Dendritic cell treated with granulocyte-macrophage colony-stimulating factor and Interleukin-4, amounts not matched to agents 40 ng/mL and 50 ng/mL, for 4 days (primary cell): ENCODE data around the gene DLGAP4.

Experiments
- H3K27ac Mint-ChIP-seq: one replicate; pipeline ENCODE4 v1.8.0; 2022; ENCODE audit warnings: mild to moderate bottlenecking, mixed read lengths
- H3K27me3 Mint-ChIP-seq: one replicate; pipeline ENCODE4 v1.8.0; 2022; ENCODE audit warnings: mild to moderate bottlenecking, mixed read lengths
- H3K36me3 Mint-ChIP-seq: one replicate; pipeline ENCODE4 v1.8.0; 2022; ENCODE audit warnings: low read depth, mixed read lengths
- H3K4me1 Mint-ChIP-seq: one replicate; pipeline ENCODE4 v1.8.0; 2022; ENCODE audit warnings: low read depth, mixed read lengths
- H3K4me3 Mint-ChIP-seq: one replicate; pipeline ENCODE4 v1.8.0; 2022; ENCODE audit warnings: mild to moderate bottlenecking, moderate library complexity, mixed read lengths
- H3K9me3 Mint-ChIP-seq: one replicate; pipeline ENCODE4 v1.8.0; 2022; ENCODE audit warnings: mixed read lengths
- intact Hi-C: fragments of 100-400 bp; cut with micrococcal nuclease; formaldehyde crosslinking; loops from one replicate; pipeline ENCODE4 v1.15.0; 2022

DLGAP4 gene

GRCh38 chr20:36523341-36523740, 217.2 kb downstream of the DLGAP4 start:
- H3K27me3 Mint-ChIP-seq, result no peaks in the 10 kb centered on the region
- intact Hi-C loops, result no loop called here
- H3K36me3 Mint-ChIP-seq, result peaks cover 83% of the 10 kb centered on the region
- peak overlapping the region; percentile 70 for H3K27ac Mint-ChIP-seq
- H3K9me3 Mint-ChIP-seq, result no peaks in the 10 kb centered on the region
- no peak overlapping the region for H3K4me3 Mint-ChIP-seq
- H3K4me1 Mint-ChIP-seq, result peaks cover 24% of the 10 kb centered on the region

DNA sequence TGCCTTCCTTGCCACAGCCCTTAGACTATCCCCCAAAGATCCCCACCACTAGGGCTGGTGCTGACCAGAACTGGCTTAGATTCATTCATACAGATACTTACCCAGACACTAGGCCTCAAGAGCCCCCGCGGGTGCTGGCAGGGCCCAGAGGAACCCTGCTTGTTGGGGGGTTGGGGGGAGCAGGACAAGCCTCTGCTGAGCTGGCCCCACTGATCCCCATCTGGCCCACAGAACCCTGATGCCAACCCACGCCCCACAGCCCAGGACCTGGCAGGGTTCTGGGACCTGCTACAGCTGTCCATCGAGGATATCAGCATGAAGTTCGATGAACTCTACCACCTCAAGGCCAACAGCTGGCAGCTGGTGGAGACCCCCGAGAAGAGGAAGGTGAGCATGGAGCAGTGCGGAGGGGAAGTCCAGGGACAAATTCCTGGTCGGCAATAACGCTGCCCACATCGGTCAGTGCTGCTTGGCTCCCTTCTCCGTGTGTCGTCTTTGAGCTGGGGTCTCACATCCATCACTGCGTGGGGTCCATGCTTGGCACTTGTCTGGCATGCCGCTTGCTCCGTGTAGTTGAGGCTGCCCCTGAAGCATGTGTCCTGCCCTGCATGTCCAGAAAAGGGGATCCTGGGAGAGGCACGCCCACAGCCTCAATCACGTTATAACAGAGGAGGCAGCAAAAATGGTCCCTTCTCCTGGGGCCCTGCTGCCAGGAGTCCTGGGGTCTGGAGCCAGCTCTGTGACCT, 219.7 kb downstream of the DLGAP4 start:
- intact Hi-C loops, result no loop called here
- Mint-ChIP-seq H3K4me1 (peaks cover 24% of the 10 kb centered on the region), H3K9me3 (no peaks in the 10 kb centered on the region), H3K4me3 (no peak overlapping the region), H3K27ac (no peak overlapping the region), H3K36me3 (peaks cover 69% of the 10 kb centered on the region), H3K27me3 (no peaks in the 10 kb centered on the region)

DNA sequence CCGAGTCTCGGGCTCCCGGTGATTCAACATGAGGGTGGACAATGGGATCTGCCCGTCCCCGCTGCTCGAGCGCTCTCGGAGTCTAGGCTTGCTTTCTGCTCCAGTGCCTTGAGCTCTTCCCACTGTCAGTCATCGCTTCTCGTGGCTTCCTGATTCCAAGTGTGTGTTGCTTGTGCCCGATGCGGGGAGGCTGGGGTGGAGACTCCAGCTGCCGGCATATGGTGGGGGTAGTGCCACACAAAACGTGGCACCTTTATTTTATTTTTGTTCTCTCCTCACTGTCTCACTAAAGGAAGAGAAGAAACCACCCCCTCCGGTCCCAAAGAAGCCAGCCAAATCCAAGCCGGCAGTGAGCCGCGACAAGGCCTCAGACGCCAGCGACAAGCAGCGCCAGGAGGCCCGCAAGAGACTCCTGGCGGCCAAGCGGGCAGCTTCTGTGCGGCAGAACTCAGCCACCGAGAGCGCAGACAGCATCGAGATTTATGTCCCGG, 220.4 kb downstream of the DLGAP4 start:
- peaks cover 22% of the 10 kb centered on the region for H3K4me1 Mint-ChIP-seq
- H3K27me3 Mint-ChIP-seq, result no peaks in the 10 kb centered on the region
- no peak overlapping the region for H3K27ac Mint-ChIP-seq
- intact Hi-C loops, result no loop called here
- no peak overlapping the region for H3K4me3 Mint-ChIP-seq
- H3K36me3 Mint-ChIP-seq, result peaks cover 62% of the 10 kb centered on the region
- no peaks in the 10 kb centered on the region for H3K9me3 Mint-ChIP-seq

- Mint-ChIP-seq H3K27ac (no peak overlapping the region), H3K9me3 (no peaks in the 10 kb centered on the region), H3K4me3 (no peak overlapping the region), H3K4me1 (peaks cover 14% of the 10 kb centered on the region), H3K27me3 (no peaks in the 10 kb centered on the region), H3K36me3 (peaks cover 52% of the 10 kb centered on the region)
- intact Hi-C loops, result no loop called here
Measured at GRCh38 chr20:36527331-36528125, 221.4 kb downstream of the DLGAP4 start.

- H3K27ac Mint-ChIP-seq, result no peak overlapping the region
- no peaks in the 10 kb centered on the region for H3K27me3 Mint-ChIP-seq
- peaks cover 8% of the 10 kb centered on the region for H3K4me1 Mint-ChIP-seq
- H3K36me3 Mint-ChIP-seq, result peaks cover 50% of the 10 kb centered on the region
- intact Hi-C loops, result no loop called here
- H3K4me3 Mint-ChIP-seq, result no peak overlapping the region
- H3K9me3 Mint-ChIP-seq, result no peaks in the 10 kb centered on the region
Measured at GRCh38 chr20:36528176-36528874, 222.2 kb downstream of the DLGAP4 start.

GRCh38 chr20:36528875-36529417, 222.8 kb downstream of the DLGAP4 start:
- Mint-ChIP-seq H3K36me3 (peaks cover 48% of the 10 kb centered on the region), H3K4me1 (peaks cover 3% of the 10 kb centered on the region), H3K27me3 (no peaks in the 10 kb centered on the region), H3K4me3 (no peak overlapping the region), H3K27ac (no peak overlapping the region), H3K9me3 (no peaks in the 10 kb centered on the region)
- intact Hi-C loops, result no loop called here

- Mint-ChIP-seq H3K9me3 (no peaks in the 10 kb centered on the region), H3K27me3 (no peaks in the 10 kb centered on the region), H3K4me3 (no peak overlapping the region), H3K36me3 (peaks cover 16% of the 10 kb centered on the region), H3K27ac (no peak overlapping the region), H3K4me1 (no peaks in the 10 kb centered on the region)
- intact Hi-C loops, result no loop called here
Measured at GRCh38 chr20:36532388-36532787, 226.2 kb downstream of the DLGAP4 start.

DNA sequence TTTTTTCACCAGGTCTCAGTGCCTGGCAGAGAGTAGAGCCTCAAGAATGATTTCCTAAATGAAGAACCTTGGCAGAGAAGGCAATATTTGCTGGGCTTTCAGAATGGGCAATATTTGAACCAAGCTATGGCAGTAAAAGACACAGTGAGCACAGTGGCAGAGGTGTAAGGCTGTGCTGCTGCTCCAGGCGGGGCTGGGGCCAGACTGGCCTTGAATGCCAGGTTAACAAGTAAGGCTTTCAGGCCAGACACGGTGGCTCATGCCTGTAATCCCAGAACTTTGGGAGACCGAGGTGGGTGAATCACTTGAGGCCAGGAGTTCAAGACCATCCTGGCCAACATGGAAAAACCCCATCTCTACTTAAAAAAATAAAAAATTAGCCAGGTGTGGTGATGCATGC, 226.7 kb downstream of the DLGAP4 start:
- H3K9me3 Mint-ChIP-seq, result no peaks in the 10 kb centered on the region
- no peaks in the 10 kb centered on the region for H3K4me1 Mint-ChIP-seq
- H3K27ac Mint-ChIP-seq, result no peak overlapping the region
- no peaks in the 10 kb centered on the region for H3K27me3 Mint-ChIP-seq
- peaks cover 12% of the 10 kb centered on the region for H3K36me3 Mint-ChIP-seq
- no peak overlapping the region for H3K4me3 Mint-ChIP-seq
- intact Hi-C loops, result no loop called here

GRCh38 chr20:36538026-36538722, 232.0 kb downstream of the DLGAP4 start:
- intact Hi-C loops, result no loop called here
- Mint-ChIP-seq H3K9me3 (no peaks in the 10 kb centered on the region), H3K4me3 (no peak overlapping the region), H3K27ac (no peak overlapping the region), H3K4me1 (peaks cover 20% of the 10 kb centered on the region), H3K27me3 (peaks cover 16% of the 10 kb centered on the region), H3K36me3 (no peaks in the 10 kb centered on the region)

DNA sequence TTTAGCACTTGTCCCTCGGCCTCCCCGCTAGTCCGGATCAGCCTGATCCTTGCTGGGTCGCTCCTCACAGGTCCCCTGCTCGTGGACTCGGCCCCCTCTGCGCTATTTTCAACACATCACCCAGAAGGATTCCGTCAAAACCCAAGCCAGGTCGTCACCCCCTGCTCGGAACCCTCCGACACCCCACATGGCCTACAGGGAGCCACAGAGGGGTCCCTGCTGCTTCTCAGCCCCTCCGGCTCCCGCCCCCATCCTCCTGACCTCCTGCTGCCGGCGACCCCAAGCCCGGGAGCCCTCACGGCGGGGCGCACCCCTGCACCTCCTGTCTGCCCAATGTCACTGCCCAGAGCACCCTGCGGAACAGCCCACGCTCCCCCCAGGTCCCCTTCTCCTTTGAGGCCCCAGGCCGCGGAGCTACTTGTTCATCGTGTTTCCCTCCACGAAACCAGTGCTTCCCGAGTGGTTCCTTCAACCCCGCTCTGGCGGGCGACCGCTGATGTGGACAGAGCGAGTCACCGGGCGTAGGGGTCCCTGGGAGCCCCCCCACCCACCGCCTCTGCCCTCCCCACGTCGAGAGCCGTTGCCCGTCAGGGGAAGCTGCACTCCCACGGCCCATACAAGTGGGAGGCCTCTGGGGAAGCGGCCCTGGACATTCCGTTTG, 234.5 kb downstream of the DLGAP4 start:
- Mint-ChIP-seq H3K36me3 (no peaks in the 10 kb centered on the region), H3K9me3 (no peaks in the 10 kb centered on the region), H3K27ac (no peak overlapping the region), H3K27me3 (peaks cover 16% of the 10 kb centered on the region), H3K4me1 (peaks cover 20% of the 10 kb centered on the region), H3K4me3 (peak overlapping the region; percentile 13)
- intact Hi-C loops, result no loop called here

DNA sequence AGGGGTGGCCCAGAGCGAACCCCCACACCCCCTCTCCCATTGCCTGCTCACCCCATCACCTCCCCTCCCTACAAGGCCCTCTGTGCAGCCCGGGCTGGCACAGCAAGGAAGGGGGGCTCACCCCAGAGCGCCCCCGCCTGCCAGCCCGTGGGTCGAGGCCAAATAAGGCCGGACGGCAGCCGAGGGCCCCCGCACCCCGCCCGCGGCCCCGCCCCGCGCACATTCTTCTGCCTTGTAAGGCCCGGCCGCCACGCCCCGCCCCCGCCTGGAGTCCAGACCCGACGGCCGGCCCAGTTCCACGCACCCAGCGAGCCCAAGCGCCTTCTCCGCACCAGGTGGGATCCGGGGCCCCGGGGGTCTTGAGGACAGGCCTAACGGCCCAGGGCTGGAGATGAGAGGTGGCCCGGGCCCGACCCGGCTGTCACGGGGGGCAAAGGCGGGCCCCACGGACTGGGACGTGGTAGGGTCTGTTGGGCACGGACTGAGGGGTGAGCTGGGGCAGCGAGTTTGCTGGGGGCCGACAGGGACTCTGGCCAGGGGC, 235.2 kb downstream of the DLGAP4 start, which contains the start of gene MYL9:
Gene MYL9 (plus strand): TSS at position 293 of the 541 bp plus-strand sequence. CDS start 3,366 bp downstream, outside the sequence.
- no peaks in the 10 kb centered on the region for H3K36me3 Mint-ChIP-seq
- intact Hi-C loops, result no loop called here
- H3K9me3 Mint-ChIP-seq, result no peaks in the 10 kb centered on the region
- H3K4me1 Mint-ChIP-seq, result peaks cover 20% of the 10 kb centered on the region
- H3K4me3 Mint-ChIP-seq, result peak within 1 kb of the TSS; percentile 64
- no peak within 1 kb of the TSS for H3K27ac Mint-ChIP-seq
- peaks cover 16% of the 10 kb centered on the region for H3K27me3 Mint-ChIP-seq

DNA sequence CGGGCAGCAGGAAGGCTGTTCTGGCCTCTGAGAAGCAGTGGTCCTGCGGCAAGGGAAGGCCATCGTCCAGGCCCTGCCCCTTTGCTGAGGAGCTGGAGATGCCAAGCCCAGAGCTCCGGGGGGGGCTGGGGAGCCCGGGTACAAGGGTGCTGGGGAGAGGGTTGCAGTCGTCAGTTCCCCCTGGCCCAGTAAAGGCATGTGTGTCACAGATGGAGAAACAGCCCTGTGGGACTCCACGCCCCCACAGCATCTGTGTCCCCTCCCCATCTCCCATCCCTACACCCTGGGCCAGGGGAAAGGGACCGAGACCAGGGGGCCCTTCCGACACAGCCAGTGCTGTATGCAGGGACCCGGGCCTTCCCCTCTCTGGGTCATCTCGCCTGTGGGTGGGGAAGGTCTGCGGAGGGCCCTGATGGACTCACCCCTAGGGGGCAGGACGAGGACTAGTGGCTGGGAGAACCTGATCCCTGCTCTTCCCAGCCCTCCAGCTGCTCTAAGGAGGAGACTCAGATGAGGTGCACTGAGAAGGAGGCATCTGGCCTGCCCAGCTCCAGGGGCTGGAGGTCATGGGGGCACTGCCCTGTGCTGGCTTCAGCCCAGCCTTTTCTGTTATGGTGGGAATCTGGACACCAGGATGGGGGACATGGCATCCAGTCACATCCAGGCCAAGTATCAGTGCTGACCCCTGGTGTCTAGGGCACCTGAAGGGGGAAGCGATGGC, 235.8 kb downstream of the DLGAP4 start:
- Mint-ChIP-seq H3K9me3 (no peaks in the 10 kb centered on the region), H3K27ac (no peak overlapping the region), H3K4me3 (peak overlapping the region; percentile 64), H3K36me3 (no peaks in the 10 kb centered on the region), H3K27me3 (peaks cover 16% of the 10 kb centered on the region), H3K4me1 (peaks cover 20% of the 10 kb centered on the region)
- intact Hi-C loops, result no loop called here
